ENCODE data around the gene PPP1R9A. TPM values are rescaled to one million over a fixed set of nuclear protein-coding genes. Genes with fewer than 3 reads are reported as not detected.

PPP1R9A gene
- total RNA-seq, 4 donors from 2014 or later: 5.9 to 38.2 (median 13.7) TPM

DNA sequence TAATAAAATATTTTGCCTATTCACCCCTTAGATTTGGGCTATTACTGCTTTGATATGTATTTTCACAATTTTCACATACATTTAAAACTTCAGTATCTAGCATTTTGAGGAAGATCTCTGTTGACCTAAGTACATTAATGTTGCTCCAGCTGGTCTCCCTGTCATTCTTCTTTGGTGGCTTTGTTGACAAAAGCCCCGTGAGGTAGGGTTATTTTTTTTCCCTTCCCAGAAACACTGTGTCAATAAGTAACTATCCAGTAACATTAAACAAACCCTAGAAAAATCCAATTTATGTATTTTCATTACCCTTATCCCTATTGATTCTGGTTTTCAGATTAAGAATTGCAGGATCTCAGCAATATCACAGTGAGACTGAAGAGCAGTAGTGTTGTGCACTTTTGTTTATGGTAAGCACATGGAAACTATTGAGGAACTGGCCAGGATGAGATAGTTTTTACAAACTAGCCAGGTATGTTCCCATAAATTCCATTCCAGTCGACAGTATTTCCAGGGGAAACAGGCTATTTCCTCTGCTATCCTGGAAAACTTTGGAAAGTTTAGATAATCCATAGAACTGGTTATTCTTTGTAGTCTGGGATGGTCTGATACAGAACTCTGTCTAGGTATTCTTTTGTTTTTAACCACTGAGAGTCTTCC is 218.8 kb downstream of the PPP1R9A start:
- no peak for ATAC-seq
- DNase-seq: no peak
- TF ChIP-seq, protein P1, sequence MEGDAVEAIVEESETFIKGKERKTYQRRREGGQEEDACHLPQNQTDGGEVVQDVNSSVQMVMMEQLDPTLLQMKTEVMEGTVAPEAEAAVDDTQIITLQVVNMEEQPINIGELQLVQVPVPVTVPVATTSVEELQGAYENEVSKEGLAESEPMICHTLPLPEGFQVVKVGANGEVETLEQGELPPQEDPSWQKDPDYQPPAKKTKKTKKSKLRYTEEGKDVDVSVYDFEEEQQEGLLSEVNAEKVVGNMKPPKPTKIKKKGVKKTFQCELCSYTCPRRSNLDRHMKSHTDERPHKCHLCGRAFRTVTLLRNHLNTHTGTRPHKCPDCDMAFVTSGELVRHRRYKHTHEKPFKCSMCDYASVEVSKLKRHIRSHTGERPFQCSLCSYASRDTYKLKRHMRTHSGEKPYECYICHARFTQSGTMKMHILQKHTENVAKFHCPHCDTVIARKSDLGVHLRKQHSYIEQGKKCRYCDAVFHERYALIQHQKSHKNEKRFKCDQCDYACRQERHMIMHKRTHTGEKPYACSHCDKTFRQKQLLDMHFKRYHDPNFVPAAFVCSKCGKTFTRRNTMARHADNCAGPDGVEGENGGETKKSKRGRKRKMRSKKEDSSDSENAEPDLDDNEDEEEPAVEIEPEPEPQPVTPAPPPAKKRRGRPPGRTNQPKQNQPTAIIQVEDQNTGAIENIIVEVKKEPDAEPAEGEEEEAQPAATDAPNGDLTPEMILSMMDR (IDR thresholded peaks at IDR 0.05 in 4 of 5, conservative IDR thresholded peaks at IDR 0.05 in 1 of 5): no peak
- TF ChIP-seq POLR2A (IDR thresholded peaks at IDR 0.05): no peak
- Histone ChIP-seq H3K4me1 (no peaks in the 10 kb centered on the region), H3K4me3 (no peak overlapping the region), H3K9me3 (no peaks in the 10 kb centered on the region), H3K27me3 (no peaks in the 10 kb centered on the region), H3K27ac (no peak overlapping the region), H3K36me3 (no peaks in the 10 kb centered on the region)
- intact Hi-C loops (cut with DNase I; ENCODE audit: low total_unique reads): no loop called here
- in situ Hi-C loops (cut with MboI; ENCODE audit: low sequenced_read_pairs in 4 of 4): no loop called here

DNA sequence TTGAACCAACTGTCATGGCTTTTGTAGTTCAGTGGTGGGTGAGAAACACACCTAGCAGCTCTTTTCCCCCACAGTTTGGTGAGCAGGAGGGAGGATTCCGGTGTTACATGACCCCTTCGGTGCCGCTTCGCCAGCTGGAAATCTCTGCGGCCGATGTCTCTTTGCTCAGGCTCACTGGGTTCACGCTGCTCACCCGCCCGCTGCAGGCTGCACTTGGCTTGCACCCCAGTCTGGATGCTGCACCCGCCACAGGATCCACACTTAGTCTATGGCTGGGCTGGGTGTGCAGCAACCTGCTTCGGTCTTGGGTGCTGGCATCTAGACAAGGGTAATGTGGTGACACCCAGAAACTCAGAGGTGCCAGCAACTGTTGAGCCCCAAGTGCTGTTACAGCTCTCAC is 225.1 kb downstream of the PPP1R9A start:
- intact Hi-C loops (cut with DNase I; ENCODE audit: low total_unique reads) (no loop called here), in situ Hi-C loops (cut with MboI; ENCODE audit: low sequenced_read_pairs in 4 of 4) (no loop called here)
- Histone ChIP-seq H3K36me3 (no peaks in the 10 kb centered on the region), H3K4me3 (no peak overlapping the region), H3K27ac (no peak overlapping the region), H3K4me1 (no peaks in the 10 kb centered on the region), H3K27me3 (no peaks in the 10 kb centered on the region), H3K9me3 (no peaks in the 10 kb centered on the region)
- DNase-seq (no peak), ATAC-seq (no peak)
- no peak for TF ChIP-seq POLR2A (IDR thresholded peaks at IDR 0.05)
- TF ChIP-seq, protein P1 (IDR thresholded peaks at IDR 0.05 in 4 of 5, conservative IDR thresholded peaks at IDR 0.05 in 1 of 5): no peak

DNA sequence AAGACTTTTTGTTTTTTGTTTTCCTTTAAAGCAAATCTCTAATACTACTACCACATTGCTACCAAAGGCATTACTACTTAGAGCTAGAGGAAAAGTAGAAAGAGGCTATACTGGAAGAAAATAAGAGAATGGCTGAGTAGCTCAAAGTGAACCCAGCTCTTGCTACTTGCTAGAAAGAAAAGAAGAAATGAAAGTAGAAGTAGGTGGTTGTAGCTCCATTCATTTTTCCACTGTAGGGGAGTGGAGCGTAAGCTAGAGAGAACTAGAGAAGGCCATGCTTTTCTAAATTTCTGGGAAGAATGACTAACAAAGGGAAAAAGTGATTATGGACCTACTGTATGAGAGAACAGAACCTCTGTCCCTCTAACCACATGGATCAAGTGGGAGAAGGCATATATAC is 232.5 kb downstream of the PPP1R9A start:
- H3K36me3 ChIP-seq: no peaks in the 10 kb centered on the region
- in situ Hi-C loops (cut with MboI; ENCODE audit: low sequenced_read_pairs in 4 of 4): no loop called here
- H3K27ac ChIP-seq: no peak overlapping the region
- H3K4me3 ChIP-seq: no peak overlapping the region
- H3K9me3 ChIP-seq: no peaks in the 10 kb centered on the region
- DNase-seq: no peak
- ATAC-seq: no peak
- no peak for TF ChIP-seq POLR2A (IDR thresholded peaks at IDR 0.05)
- TF ChIP-seq, protein P1 (IDR thresholded peaks at IDR 0.05 in 4 of 5, conservative IDR thresholded peaks at IDR 0.05 in 1 of 5): no peak
- no peaks in the 10 kb centered on the region for H3K27me3 ChIP-seq
- intact Hi-C loops (cut with DNase I; ENCODE audit: low total_unique reads): no loop called here
- no peaks in the 10 kb centered on the region for H3K4me1 ChIP-seq

DNA sequence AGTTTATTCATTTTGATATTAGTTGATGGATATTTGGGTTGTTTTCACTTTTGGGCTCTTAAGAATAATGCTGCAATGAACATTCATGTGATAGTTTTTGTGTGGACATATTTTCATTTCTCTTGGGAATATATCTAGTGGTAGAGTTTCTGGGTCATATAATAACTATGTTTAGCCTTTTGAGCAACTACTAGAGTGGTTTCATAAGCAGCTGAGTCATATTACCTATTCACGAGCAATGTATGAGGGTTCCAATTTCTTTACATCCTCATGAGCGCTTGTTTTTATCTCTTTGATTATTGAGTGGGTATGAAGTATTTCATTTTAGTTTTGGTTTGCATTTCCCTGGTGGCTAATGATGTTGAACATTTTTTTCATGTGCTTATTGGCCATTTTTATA is 234.4 kb downstream of the PPP1R9A start:
- no peak overlapping the region for H3K4me3 ChIP-seq
- no peaks in the 10 kb centered on the region for H3K27me3 ChIP-seq
- in situ Hi-C loops (cut with MboI; ENCODE audit: low sequenced_read_pairs in 4 of 4): no loop called here
- intact Hi-C loops (cut with DNase I; ENCODE audit: low total_unique reads): no loop called here
- H3K9me3 ChIP-seq: no peaks in the 10 kb centered on the region
- ATAC-seq: peak; percentile 74 to 77
- no peaks in the 10 kb centered on the region for H3K36me3 ChIP-seq
- no peak overlapping the region for H3K27ac ChIP-seq
- no peak for TF ChIP-seq POLR2A (IDR thresholded peaks at IDR 0.05)
- TF ChIP-seq, protein P1 (IDR thresholded peaks at IDR 0.05 in 4 of 5, conservative IDR thresholded peaks at IDR 0.05 in 1 of 5): no peak
- DNase-seq: no peak
- H3K4me1 ChIP-seq: no peaks in the 10 kb centered on the region

DNA sequence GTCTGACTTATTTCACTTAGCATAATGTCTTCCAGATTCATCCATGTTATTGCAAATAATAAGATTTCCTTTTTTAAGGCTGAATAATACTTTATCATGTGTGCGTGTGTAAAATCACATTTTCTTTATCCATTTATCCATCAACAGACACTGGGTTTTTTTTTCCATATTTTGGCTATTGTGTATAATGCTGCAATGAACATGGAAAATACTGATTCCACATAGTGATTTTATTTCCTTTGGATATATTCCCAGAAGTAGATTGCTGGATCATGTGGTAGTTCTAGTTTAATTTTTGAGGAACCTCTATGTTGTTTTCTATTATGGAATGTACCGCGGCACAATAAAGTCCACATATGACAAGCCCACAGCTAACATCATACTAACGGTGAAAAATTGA is 236.9 kb downstream of the PPP1R9A start:
- H3K4me3 ChIP-seq: no peak overlapping the region
- no peaks in the 10 kb centered on the region for H3K36me3 ChIP-seq
- no peaks in the 10 kb centered on the region for H3K27me3 ChIP-seq
- intact Hi-C loops (cut with DNase I; ENCODE audit: low total_unique reads) (no loop called here), in situ Hi-C loops (cut with MboI; ENCODE audit: low sequenced_read_pairs in 4 of 4) (no loop called here)
- ATAC-seq (no peak), DNase-seq (no peak)
- H3K4me1 ChIP-seq: no peaks in the 10 kb centered on the region
- TF ChIP-seq, protein P1 (IDR thresholded peaks at IDR 0.05 in 4 of 5, conservative IDR thresholded peaks at IDR 0.05 in 1 of 5): no peak
- no peak for TF ChIP-seq POLR2A (IDR thresholded peaks at IDR 0.05)
- no peak overlapping the region for H3K27ac ChIP-seq
- H3K9me3 ChIP-seq: no peaks in the 10 kb centered on the region
